ENCODE data around the gene MICA.

The MICA gene

DNA sequence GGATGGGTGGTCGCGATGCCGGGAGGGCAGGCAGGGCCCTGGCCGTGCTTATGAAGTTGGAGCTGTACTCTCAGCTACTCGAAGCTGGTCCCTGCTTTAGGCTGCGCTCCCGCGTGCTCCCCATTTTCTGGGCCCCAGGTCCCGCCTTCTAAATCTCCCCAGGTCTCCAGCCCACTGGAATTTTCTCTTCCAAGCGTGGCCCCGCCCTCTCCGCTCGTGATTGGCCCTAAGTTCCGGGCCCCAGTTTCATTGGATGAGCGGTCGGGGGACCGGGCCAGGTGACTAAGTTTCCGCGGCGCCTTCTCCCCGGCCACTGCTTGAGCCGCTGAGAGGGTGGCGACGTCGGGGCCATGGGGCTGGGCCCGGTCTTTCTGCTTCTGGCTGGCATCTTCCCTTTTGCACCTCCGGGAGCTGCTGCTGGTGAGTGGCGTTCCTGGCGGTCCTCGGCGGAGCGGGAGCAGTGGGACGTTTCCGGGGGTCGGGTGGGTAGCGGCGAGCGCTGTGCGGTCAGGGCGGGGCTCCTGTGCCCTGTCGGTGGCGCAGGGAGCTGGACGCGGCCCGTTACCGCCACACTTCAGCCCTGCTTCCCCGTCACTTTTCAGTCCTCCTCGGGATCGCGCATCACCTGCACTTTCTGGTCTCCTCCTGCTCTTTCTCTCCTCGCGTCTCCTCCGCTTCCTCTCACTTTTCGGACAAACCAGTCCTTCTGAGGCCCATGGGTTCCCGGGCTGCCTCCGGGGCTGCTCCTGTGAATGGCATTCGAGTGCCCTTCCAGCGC is at the start of gene MICA:
Gene MICA, plus strand, starts transcription at position 313 of the 778 bp plus-strand sequence. Its CDS starts 38 bp downstream, at position 351.
- Histone ChIP-seq H3K9ac (no peak within 1 kb of the TSS), H2AFZ (peak within 1 kb of the TSS; percentile 89), H3K4me1 (peaks cover 3% of the 10 kb centered on the region), H3K9me3 (ENCODE audit: control insufficient read depth, low read length) (no peaks in the 10 kb centered on the region), H3K4me2 (ENCODE audit: low read length) (peak within 1 kb of the TSS; percentile 61), H3K79me2 (peaks cover 3% of the 10 kb centered on the region), H3K27ac (peak within 1 kb of the TSS; percentile 33), H3K36me3 (ENCODE audit: control insufficient read depth, insufficient read depth, low read length) (no peaks in the 10 kb centered on the region), H3K27me3 (ENCODE audit: control insufficient read depth, insufficient read depth, low read length) (no peaks in the 10 kb centered on the region), H3K4me3 (ENCODE audit: low read depth, low read length) (peak within 1 kb of the TSS; percentile 91)
- TF ChIP-seq, protein P1, sequence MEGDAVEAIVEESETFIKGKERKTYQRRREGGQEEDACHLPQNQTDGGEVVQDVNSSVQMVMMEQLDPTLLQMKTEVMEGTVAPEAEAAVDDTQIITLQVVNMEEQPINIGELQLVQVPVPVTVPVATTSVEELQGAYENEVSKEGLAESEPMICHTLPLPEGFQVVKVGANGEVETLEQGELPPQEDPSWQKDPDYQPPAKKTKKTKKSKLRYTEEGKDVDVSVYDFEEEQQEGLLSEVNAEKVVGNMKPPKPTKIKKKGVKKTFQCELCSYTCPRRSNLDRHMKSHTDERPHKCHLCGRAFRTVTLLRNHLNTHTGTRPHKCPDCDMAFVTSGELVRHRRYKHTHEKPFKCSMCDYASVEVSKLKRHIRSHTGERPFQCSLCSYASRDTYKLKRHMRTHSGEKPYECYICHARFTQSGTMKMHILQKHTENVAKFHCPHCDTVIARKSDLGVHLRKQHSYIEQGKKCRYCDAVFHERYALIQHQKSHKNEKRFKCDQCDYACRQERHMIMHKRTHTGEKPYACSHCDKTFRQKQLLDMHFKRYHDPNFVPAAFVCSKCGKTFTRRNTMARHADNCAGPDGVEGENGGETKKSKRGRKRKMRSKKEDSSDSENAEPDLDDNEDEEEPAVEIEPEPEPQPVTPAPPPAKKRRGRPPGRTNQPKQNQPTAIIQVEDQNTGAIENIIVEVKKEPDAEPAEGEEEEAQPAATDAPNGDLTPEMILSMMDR (IDR thresholded peaks at IDR 0.05): no peak

GRCh38 chr6:31354158-31354863 is 49.1 kb upstream of the MICA start:
- no peak overlapping the region for H3K9ac ChIP-seq
- H3K9me3 ChIP-seq (ENCODE audit: control insufficient read depth, low read length): no peaks in the 10 kb centered on the region
- H3K4me2 ChIP-seq (ENCODE audit: low read length): no peak overlapping the region
- no peaks in the 10 kb centered on the region for H3K79me2 ChIP-seq
- H3K27me3 ChIP-seq (ENCODE audit: control insufficient read depth, insufficient read depth, low read length): no peaks in the 10 kb centered on the region
- no peak overlapping the region for H2AFZ ChIP-seq
- no peak overlapping the region for H3K27ac ChIP-seq
- TF ChIP-seq, protein P1 (IDR thresholded peaks at IDR 0.05): no peak
- H3K4me1 ChIP-seq: no peaks in the 10 kb centered on the region
- no peak overlapping the region for H3K4me3 ChIP-seq (ENCODE audit: low read depth, low read length)
- H3K36me3 ChIP-seq (ENCODE audit: control insufficient read depth, insufficient read depth, low read length): no peaks in the 10 kb centered on the region

GRCh38 chr6:31354864-31355582 is 48.4 kb upstream of the MICA start:
- no peaks in the 10 kb centered on the region for H3K27me3 ChIP-seq (ENCODE audit: control insufficient read depth, insufficient read depth, low read length)
- no peak overlapping the region for H3K27ac ChIP-seq
- H3K4me2 ChIP-seq (ENCODE audit: low read length): peak overlapping the region; percentile 61
- H3K9ac ChIP-seq: no peak overlapping the region
- no peaks in the 10 kb centered on the region for H3K79me2 ChIP-seq
- peak overlapping the region; percentile 67 for H3K4me3 ChIP-seq (ENCODE audit: low read depth, low read length)
- no peaks in the 10 kb centered on the region for H3K9me3 ChIP-seq (ENCODE audit: control insufficient read depth, low read length)
- H3K4me1 ChIP-seq: no peaks in the 10 kb centered on the region
- H2AFZ ChIP-seq: no peak overlapping the region
- H3K36me3 ChIP-seq (ENCODE audit: control insufficient read depth, insufficient read depth, low read length): no peaks in the 10 kb centered on the region
- TF ChIP-seq, protein P1 (IDR thresholded peaks at IDR 0.05): no peak

- Histone ChIP-seq H3K79me2 (no peaks in the 10 kb centered on the region), H3K9ac (no peak overlapping the region), H3K36me3 (ENCODE audit: control insufficient read depth, insufficient read depth, low read length) (no peaks in the 10 kb centered on the region), H3K27ac (no peak overlapping the region), H2AFZ (no peak overlapping the region), H3K4me1 (no peaks in the 10 kb centered on the region), H3K9me3 (ENCODE audit: control insufficient read depth, low read length) (no peaks in the 10 kb centered on the region), H3K4me3 (ENCODE audit: low read depth, low read length) (peak overlapping the region; percentile 67), H3K27me3 (ENCODE audit: control insufficient read depth, insufficient read depth, low read length) (no peaks in the 10 kb centered on the region), H3K4me2 (ENCODE audit: low read length) (peak overlapping the region; percentile 61)
- TF ChIP-seq, protein P1 (IDR thresholded peaks at IDR 0.05): no peak
These were observed 47.8 kb upstream of the MICA start for GRCh38 chr6:31355583-31355948.
